ENCODE measurements around the gene TMEM132C.

Gene TMEM132C

GRCh38 chr12:128626808-128627320, 359.9 kb downstream of the TMEM132C start:
- no peaks in the 10 kb centered on the region for H3K79me2 ChIP-seq (ENCODE audit: insufficient read depth, low read length)

DNA sequence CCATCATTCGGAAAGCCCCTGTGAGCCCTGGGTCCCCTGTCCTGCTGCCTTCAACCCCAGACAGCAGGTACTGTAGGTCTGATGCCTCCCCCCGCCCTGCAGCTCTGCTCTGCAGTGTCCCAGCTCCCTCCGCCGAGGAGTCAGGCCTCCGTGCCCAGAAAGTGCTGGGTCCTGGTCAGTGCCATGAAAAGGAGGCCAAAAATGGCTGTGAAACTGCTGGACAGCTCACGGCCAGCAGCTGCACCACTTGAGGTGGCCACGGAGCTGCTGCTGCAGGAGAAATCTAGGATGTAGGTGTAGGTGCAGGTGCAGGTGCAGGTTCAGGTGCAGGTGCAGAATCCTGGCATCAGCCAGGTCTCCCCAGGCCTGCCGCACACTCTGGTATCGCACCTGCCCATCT, 360.7 kb downstream of the TMEM132C start:
- H3K9me2 ChIP-seq (replicated peaks; ENCODE audit: insufficient read depth, low read length), result no peaks in the 10 kb centered on the region; the same call in 1 of the 2 replicates
- H3K9me3 ChIP-seq (ENCODE audit: insufficient read depth, low read length), result no peaks in the 10 kb centered on the region
- H3K4me3 ChIP-seq (ENCODE audit: insufficient read depth, low read length, poor library complexity, severe bottlenecking), result no peak overlapping the region
- H3F3A ChIP-seq (ENCODE audit: insufficient read depth), result no peaks in the 10 kb centered on the region
- H2AFZ ChIP-seq (ENCODE audit: low read depth, low read length, severe bottlenecking), result no peak overlapping the region
- H3K27me3 ChIP-seq (ENCODE audit: low read length), result no peaks in the 10 kb centered on the region
- H3K27ac ChIP-seq (ENCODE audit: low read depth, low read length), result no peak overlapping the region
- H3K4me2 ChIP-seq (ENCODE audit: low read depth, low read length, poor library complexity, severe bottlenecking), result no peak overlapping the region
- TF ChIP-seq EZH2phosphoT487 (conservative IDR thresholded peaks at IDR 0.05; ENCODE audit: low read length), result no peak
- TF ChIP-seq, protein P1, sequence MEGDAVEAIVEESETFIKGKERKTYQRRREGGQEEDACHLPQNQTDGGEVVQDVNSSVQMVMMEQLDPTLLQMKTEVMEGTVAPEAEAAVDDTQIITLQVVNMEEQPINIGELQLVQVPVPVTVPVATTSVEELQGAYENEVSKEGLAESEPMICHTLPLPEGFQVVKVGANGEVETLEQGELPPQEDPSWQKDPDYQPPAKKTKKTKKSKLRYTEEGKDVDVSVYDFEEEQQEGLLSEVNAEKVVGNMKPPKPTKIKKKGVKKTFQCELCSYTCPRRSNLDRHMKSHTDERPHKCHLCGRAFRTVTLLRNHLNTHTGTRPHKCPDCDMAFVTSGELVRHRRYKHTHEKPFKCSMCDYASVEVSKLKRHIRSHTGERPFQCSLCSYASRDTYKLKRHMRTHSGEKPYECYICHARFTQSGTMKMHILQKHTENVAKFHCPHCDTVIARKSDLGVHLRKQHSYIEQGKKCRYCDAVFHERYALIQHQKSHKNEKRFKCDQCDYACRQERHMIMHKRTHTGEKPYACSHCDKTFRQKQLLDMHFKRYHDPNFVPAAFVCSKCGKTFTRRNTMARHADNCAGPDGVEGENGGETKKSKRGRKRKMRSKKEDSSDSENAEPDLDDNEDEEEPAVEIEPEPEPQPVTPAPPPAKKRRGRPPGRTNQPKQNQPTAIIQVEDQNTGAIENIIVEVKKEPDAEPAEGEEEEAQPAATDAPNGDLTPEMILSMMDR (IDR thresholded peaks at IDR 0.05; ENCODE audit: insufficient read depth, low read length, poor library complexity, severe bottlenecking), result no peak
- H3K79me2 ChIP-seq (ENCODE audit: insufficient read depth, low read length), result no peaks in the 10 kb centered on the region
- H3K36me3 ChIP-seq (ENCODE audit: low read length), result no peaks in the 10 kb centered on the region
- H4K20me1 ChIP-seq (ENCODE audit: low read depth, low read length), result no peaks in the 10 kb centered on the region
- H3K9ac ChIP-seq (ENCODE audit: low read length), result no peak overlapping the region

More at GRCh38 chr12:128626808-128627320, 359.9 kb downstream of the TMEM132C start:
- H3K27me3 ChIP-seq (ENCODE audit: low read length), result no peaks in the 10 kb centered on the region
- no peak for TF ChIP-seq EZH2phosphoT487 (conservative IDR thresholded peaks at IDR 0.05; ENCODE audit: low read length)
- TF ChIP-seq, protein P1 (IDR thresholded peaks at IDR 0.05; ENCODE audit: insufficient read depth, low read length, poor library complexity, severe bottlenecking), result no peak
- H3F3A ChIP-seq (ENCODE audit: insufficient read depth), result no peaks in the 10 kb centered on the region
- H3K4me2 ChIP-seq (ENCODE audit: low read depth, low read length, poor library complexity, severe bottlenecking), result no peak overlapping the region
- no peak overlapping the region for H3K27ac ChIP-seq (ENCODE audit: low read depth, low read length)
- no peaks in the 10 kb centered on the region for H4K20me1 ChIP-seq (ENCODE audit: low read depth, low read length)
- no peak overlapping the region for H3K4me3 ChIP-seq (ENCODE audit: insufficient read depth, low read length, poor library complexity, severe bottlenecking)
- H2AFZ ChIP-seq (ENCODE audit: low read depth, low read length, severe bottlenecking), result no peak overlapping the region
- no peaks in the 10 kb centered on the region for H3K9me2 ChIP-seq (replicated peaks; ENCODE audit: insufficient read depth, low read length)
- H3K9ac ChIP-seq (ENCODE audit: low read length), result no peak overlapping the region
- H3K36me3 ChIP-seq (ENCODE audit: low read length), result no peaks in the 10 kb centered on the region
- H3K9me3 ChIP-seq (ENCODE audit: insufficient read depth, low read length), result no peaks in the 10 kb centered on the region

DNA sequence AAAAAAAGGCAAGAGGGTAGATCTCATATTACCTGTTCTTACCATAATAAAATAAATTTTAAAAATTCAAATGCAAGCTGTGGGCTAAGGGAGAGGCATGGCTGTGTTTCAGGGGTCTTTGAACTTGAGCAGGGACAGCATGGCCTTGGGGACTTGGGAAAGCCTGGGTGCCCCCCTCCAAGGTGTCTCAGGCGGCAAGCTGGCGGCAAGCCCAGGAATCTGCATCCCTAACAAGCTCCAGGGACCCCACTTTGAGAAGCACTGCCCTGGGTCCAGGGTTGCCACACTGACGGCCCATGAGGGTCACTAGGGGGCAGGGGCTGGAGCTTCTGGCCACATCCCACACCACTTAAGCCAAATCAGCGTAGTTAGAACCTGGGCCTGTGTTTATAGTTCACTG, 363.0 kb downstream of the TMEM132C start:
- no peak overlapping the region for H3K27ac ChIP-seq (ENCODE audit: low read depth, low read length)
- H4K20me1 ChIP-seq (ENCODE audit: low read depth, low read length), result no peaks in the 10 kb centered on the region
- H3K4me2 ChIP-seq (ENCODE audit: low read depth, low read length, poor library complexity, severe bottlenecking), result no peak overlapping the region
- H3K27me3 ChIP-seq (ENCODE audit: low read length), result no peaks in the 10 kb centered on the region
- no peak overlapping the region for H3K4me3 ChIP-seq (ENCODE audit: insufficient read depth, low read length, poor library complexity, severe bottlenecking)
- H3K9me2 ChIP-seq (replicated peaks; ENCODE audit: insufficient read depth, low read length), result no peaks in the 10 kb centered on the region; the same call in 1 of the 2 replicates
- no peaks in the 10 kb centered on the region for H3K79me2 ChIP-seq (ENCODE audit: insufficient read depth, low read length)
- H3K9me3 ChIP-seq (ENCODE audit: insufficient read depth, low read length), result no peaks in the 10 kb centered on the region
- no peaks in the 10 kb centered on the region for H3F3A ChIP-seq (ENCODE audit: insufficient read depth)
- TF ChIP-seq, protein P1 (IDR thresholded peaks at IDR 0.05; ENCODE audit: insufficient read depth, low read length, poor library complexity, severe bottlenecking), result no peak
- no peak for TF ChIP-seq EZH2phosphoT487 (conservative IDR thresholded peaks at IDR 0.05; ENCODE audit: low read length)
- H2AFZ ChIP-seq (ENCODE audit: low read depth, low read length, severe bottlenecking), result no peak overlapping the region
- H3K9ac ChIP-seq (ENCODE audit: low read length), result no peak overlapping the region
- H3K36me3 ChIP-seq (ENCODE audit: low read length), result no peaks in the 10 kb centered on the region
